NCI-H1092 (cell line): ENCODE measurements around the gene GPR18.

Source experiments
- DNase-seq: peaks from one replicate; lab custom pipeline; 2025; lab: John Stamatoyannopoulos, UW

Gene GPR18

GRCh38 chr13:99258210-99258860 is at the start of gene GPR18:
Gene GPR18, minus strand, starts transcription at chr13:99258379. Its CDS starts 2,507 bp downstream, at chr13:99255872.
- no peak for DNase-seq

- no peak for DNase-seq
Observed at GRCh38 chr13:99307648-99308339, 49.6 kb upstream of the GPR18 start.

GRCh38 chr13:99307247-99307646 is 49.1 kb upstream of the GPR18 start, which contains the start of gene GPR183:
Gene GPR183, minus strand, starts transcription at chr13:99307399. Its CDS starts 11,254 bp downstream, at chr13:99296145.
- DNase-seq = no peak

DNA sequence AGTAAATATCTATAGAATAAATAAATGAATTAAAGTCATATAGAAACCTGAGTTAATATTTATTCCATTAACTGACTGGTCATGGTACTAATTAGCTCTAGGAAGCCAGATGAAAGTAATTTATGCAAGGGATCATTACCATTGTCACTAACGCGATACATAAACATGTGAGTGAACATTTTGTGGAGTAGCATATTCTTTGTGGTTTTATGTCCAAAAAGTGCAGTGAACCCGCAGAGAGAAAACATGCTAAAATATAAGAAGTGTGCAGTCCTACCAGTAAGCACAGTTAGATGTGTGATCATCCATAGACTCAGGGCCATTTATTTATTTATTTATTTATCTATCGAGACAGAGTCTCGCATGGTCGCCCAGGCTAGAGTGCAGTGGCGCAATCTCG is 47.4 kb upstream of the GPR18 start:
- DNase-seq = no peak

DNA sequence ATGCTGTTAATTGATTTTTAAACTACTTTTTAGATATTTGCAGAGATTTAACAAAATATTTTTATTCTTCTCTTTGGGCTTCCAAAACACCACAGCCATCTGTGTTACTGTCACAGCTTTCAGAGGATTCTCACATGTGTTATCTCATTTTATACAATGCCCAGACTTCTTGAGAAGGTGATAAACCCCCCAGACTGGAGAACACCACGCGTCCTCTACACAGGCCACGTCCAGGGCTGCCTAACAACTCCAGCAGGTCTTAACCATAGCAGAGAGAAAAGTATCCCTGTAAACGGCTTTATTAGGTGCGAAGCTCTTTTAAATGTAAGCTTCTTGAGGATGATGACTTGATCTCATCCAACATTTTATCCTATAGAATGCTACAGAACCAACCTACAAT is 47.0 kb upstream of the GPR18 start:
- DNase-seq = no peak

- DNase-seq = no peak
Observed at GRCh38 chr13:99304541-99304940, 46.4 kb upstream of the GPR18 start.

DNA sequence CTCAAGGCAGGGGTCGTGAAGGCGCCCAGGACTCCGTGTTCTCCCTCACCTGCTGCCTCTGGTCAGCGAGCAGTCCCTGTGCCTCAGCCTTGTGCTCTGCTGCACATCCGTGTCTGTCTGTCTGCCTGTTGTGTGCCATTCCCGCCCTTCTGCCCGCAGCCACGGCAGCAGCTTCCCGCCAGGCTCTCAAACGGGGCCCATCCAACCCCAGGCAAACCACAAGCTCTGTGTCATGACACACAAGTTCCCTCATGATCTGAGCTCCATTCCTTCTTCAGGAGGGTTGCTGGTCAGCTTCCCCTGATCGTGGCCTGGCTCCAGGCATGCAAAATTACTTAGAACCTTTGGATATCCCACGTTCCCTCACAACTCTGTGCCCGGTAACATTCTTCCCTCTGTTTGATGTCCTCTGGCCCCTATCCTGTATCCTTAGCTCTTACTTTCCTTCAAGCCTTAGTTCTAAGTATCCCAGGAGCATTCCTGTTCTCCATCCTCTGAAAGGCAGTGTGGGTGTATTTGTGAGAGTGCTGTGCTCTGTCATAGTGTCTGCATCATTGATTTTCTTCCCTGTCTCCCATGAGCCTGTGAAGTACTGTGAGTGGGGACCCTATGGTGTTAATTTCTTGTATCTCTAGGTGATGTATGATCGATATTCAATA is 45.8 kb upstream of the GPR18 start:
- DNase-seq = no peak

DNA sequence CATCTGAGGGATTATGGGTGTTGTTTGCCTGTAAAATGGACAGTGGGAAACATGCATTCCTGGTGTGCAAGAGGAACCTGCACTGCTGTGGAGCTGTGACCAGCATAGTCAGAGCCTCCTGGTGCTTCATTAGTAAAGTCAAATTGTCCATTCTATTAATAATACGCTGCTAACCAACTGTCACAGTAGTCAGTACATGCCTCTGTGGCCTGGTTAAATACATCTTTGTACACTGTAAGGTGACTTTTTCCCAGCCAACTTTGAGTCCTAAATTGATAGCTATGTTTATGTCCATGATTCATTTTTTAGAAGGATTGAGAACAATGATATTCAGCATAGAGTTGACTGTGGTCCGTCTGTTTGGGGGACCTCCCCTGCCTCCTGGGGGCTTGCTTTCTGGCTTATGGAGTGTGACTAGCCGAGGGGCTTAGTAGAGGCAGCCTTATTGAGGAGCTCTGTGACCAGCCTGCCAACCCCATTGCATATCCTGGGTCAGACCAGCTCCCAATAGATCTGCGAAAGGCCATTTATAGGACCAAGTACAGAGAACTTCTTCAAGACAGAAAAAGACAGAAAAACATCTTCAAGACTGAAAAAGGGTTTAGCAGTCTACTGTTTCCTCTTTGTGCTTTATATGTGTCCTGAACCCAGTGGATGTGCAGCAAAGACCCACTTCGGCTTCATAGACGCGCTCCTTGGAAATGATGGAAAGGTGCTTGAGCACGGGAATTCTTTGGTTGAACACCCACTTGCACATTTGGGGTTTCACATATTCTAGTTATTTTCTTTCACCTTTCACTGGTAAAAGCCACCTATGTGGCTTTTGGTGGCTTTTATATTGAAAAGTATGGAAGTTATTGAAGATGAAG is 44.7 kb upstream of the GPR18 start:
- no peak for DNase-seq

DNA sequence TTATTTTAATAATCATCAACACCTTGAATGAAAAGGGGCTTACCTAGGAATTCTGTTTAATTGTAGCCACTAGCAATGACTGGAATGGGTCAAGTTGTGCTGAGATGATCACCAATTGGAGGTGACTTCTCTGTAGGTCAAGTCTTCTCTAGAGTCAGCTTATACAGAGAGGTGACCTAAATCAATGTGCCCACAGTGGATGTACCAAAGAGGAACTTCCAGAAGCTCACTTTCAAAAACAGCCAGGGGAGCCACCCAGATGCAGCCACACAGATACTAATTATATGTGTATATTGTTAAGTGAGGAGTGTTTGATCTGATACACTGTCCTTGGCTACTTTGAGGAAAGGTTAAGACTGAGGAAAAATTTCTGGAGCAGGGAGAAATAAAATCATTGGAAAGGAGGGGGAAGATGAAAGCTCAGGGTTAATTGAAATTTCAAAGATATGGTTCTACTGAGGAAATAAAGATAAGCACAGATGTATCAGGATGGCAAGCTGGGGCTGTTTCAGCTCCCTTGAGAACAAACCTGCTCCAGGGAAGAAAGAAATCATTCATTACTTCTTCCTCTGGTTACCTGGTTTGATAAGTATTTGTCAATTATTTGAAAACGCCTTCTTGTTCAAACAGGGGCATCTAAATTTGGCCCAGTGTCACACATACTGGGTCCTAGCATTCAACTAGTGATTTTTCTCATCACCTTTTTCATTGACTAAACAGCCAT is 43.9 kb upstream of the GPR18 start:
- DNase-seq = no peak

- DNase-seq = no peak
Observed at GRCh38 chr13:99301056-99301838, 43.1 kb upstream of the GPR18 start.

- DNase-seq = no peak
Observed at GRCh38 chr13:99299920-99300341, 41.8 kb upstream of the GPR18 start.

GRCh38 chr13:99299256-99299919 is 41.2 kb upstream of the GPR18 start:
- no peak for DNase-seq

DNA sequence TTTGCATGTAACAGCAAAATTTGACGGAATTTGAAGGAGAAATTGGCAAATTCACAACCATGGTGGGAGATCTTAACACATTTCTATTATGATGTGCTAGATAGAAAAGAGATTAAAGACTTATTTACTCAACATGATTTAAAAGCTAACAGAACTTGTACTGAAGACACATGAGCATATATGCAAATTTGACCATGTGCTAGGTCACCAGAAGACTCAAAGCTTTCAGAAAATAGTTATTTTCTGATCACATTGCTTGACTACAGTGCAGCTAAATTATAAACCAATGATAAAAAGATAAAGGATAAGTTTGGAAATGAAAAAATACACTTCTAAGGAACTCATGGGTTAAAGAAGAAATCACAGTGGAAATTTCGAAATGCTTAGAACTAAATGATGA is 39.9 kb upstream of the GPR18 start:
- DNase-seq = no peak

- DNase-seq = no peak
Observed at GRCh38 chr13:99297331-99297730, 39.2 kb upstream of the GPR18 start.

DNA sequence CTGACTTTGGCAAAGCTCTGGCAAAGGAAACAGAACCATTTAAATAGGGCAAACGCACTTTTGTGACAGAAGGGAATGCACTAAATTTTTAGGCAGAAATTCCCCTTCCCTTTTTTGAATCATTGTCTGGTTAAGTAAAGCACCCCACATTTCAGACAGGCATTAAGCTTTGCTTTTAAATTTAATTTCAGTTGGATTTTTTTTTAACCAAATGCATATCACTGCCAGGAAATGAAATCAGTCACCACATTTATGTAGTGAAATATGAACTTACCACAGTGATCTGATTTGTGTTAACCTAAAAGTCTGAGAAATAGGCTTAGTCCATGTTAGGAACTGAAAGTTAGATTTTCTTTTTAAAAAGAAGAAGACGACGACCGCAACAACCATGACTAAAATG is 38.2 kb upstream of the GPR18 start:
- no peak for DNase-seq

DNA sequence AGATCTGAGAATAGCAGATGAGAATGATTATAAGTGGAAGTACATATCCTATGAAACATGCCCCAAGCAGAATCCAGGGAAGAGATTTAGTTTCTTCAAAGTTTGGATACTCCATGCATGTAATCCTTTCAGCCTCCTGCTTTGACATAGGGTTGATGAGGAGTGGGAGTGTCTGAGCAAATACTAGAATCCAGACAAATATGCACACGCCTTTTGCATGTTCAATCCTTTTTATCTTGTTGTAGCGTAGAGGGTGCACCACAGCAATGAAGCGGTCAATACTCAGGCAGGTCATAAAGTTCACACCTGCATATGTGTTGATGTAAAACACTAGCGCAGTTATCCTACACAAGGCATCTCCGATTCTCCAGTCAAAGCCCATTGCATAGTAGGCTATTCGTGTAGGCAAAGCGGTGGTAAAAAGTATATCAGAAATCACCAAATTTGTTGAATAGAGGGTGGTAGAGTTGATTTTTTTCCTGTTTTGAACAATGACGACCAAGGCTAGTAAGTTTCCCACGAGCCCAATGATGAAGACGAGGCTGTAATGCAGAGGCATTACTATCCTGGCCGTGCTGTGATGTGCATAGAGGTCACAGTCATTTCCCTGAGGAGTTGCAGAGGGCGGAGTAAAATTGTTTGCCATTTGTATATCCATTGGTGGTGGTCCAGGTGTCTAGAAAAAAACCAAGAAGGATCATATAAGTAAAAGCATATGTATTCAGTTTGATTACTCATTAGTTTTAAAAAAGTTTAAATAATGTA is 37.5 kb upstream of the GPR18 start:
- DNase-seq = no peak

DNA sequence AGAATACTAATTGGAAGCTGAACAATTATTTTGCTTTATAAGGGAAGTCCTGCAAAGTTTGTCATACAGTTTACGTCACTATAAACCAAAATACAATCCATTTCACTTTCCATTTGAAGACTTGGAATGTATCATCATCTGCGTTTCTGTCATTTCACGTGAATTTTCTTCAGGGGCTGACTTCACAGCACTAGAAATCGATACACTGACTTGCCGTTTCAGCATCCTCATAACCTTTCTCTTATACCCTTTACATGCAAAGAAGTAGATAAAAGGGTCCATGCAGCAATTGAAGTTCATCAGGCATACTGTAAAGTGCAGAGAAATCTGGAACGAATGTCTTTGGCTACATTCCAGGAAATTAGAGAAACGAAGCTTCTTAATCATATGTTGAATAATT is 36.8 kb upstream of the GPR18 start:
- DNase-seq = no peak

GRCh38 chr13:99294198-99294597 is 36.0 kb upstream of the GPR18 start:
- DNase-seq = no peak

GRCh38 chr13:99293178-99293577 is 35.0 kb upstream of the GPR18 start:
- no peak for DNase-seq
